Spleen (tissue), 7 donors: ENCODE measurements around the gene HIGD1B.

Experiments used
- POLR2A ChIP-seq, 3 donors: fragments of 450-650 bp; IDR thresholded peaks; one replicate each; pipeline ENCODE4 v1.5.1; 2017; ENCODE audit warnings: antibody characterized with exemption in 3 of 3, mild to moderate bottlenecking in 1 of 3
- TF ChIP-seq, protein P1 (sequence below), 11 experiments: fragments of 200-600 bp in 7 of 11; fragments of 450-650 bp in 4 of 11; sonication (generic) in 4 of 11; IDR thresholded peaks in 8 of 11; conservative IDR thresholded peaks in 3 of 11; 1 replicate in 7 of 11; 2 replicates in 4 of 11; pipeline versions ENCODE4 v1.4.0 to v1.8.0; 2016 to 2021; ENCODE audit warnings: antibody characterized with exemption in 11 of 11, inconsistent platforms in 4 of 11, mild to moderate bottlenecking in 1 of 11
- donor health status: DM: no; HTN: no; CAD: no; lungs with moderate emphysema.
- donor health status: DM: no; HTN: no; CAD: no.
- donor health status: DM: no; HTN: no; CAD: no.

DNA sequence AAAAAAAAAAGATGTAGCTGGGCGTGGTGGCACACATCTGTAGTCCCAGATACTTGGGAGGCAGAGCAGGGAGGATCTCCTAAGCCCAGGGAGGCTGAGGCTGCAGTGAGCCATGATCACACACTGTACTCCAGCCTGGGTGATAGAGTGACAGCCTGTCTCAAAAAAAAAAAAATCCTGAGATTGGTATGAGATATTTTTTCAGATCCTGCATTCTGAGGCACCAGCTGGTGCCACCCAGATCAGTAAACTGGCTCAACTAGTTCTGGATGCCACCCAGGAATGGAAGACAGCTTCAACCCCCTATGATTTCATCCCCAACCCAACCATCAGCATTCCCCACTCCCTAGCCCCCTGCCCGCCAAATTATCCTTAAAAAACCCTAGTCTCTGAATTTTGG is 10.5 kb upstream of the HIGD1B start:
- no peak for TF ChIP-seq POLR2A (IDR thresholded peaks at IDR 0.05)
- TF ChIP-seq, protein P1, sequence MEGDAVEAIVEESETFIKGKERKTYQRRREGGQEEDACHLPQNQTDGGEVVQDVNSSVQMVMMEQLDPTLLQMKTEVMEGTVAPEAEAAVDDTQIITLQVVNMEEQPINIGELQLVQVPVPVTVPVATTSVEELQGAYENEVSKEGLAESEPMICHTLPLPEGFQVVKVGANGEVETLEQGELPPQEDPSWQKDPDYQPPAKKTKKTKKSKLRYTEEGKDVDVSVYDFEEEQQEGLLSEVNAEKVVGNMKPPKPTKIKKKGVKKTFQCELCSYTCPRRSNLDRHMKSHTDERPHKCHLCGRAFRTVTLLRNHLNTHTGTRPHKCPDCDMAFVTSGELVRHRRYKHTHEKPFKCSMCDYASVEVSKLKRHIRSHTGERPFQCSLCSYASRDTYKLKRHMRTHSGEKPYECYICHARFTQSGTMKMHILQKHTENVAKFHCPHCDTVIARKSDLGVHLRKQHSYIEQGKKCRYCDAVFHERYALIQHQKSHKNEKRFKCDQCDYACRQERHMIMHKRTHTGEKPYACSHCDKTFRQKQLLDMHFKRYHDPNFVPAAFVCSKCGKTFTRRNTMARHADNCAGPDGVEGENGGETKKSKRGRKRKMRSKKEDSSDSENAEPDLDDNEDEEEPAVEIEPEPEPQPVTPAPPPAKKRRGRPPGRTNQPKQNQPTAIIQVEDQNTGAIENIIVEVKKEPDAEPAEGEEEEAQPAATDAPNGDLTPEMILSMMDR (IDR thresholded peaks at IDR 0.05 in 8 of 11, conservative IDR thresholded peaks at IDR 0.05 in 3 of 11): no peak
